Body of pancreas (tissue), 4 donors: Measurements from ENCODE around the gene CDC42BPA.

ENCODE experiments used
- POLR2A ChIP-seq, 3 donors: fragments of 450-650 bp; IDR thresholded peaks; one replicate each; pipeline ENCODE4 v1.6.1; 2016; ENCODE audit warnings: antibody characterized with exemption in 3 of 3, mild to moderate bottlenecking in 2 of 3
- TF ChIP-seq, protein P1 (sequence below), 7 experiments: fragments of 450-650 bp in 4 of 7; fragments of 200-600 bp in 3 of 7; sonication (generic) in 3 of 7; IDR thresholded peaks; one replicate each; pipeline ENCODE4 v1.5.1; 2016 to 2019; ENCODE audit warnings: antibody characterized with exemption in 7 of 7

DNA sequence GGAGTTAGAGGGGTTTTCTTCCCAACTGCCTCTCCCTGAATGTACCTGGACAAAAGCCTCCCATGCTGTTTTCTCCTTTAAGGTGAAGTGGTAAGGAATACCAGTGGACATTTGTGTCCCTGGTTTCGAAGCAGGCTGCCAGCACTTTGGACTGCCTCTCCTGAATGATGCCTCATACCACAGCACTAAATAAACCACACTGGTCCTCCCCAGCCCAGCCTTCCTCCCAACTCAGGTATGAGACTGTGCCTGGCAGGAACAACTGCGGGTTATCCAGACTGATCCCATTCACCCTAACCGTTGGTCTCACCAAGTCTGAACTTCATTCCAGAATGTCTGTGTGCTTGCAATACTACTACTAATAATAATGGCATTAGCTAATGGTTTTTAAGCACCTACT is 368.9 kb downstream of the CDC42BPA start:
- TF ChIP-seq, protein P1, sequence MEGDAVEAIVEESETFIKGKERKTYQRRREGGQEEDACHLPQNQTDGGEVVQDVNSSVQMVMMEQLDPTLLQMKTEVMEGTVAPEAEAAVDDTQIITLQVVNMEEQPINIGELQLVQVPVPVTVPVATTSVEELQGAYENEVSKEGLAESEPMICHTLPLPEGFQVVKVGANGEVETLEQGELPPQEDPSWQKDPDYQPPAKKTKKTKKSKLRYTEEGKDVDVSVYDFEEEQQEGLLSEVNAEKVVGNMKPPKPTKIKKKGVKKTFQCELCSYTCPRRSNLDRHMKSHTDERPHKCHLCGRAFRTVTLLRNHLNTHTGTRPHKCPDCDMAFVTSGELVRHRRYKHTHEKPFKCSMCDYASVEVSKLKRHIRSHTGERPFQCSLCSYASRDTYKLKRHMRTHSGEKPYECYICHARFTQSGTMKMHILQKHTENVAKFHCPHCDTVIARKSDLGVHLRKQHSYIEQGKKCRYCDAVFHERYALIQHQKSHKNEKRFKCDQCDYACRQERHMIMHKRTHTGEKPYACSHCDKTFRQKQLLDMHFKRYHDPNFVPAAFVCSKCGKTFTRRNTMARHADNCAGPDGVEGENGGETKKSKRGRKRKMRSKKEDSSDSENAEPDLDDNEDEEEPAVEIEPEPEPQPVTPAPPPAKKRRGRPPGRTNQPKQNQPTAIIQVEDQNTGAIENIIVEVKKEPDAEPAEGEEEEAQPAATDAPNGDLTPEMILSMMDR (IDR thresholded peaks at IDR 0.05) = no peak
- TF ChIP-seq POLR2A (IDR thresholded peaks at IDR 0.05) = no peak
